C4-2B (cell line): Measurements from ENCODE around the gene CHCHD1.

Source experiments
- ZFX ChIP-seq: fragments of 450-650 bp; IDR thresholded peaks from 2 replicates; pipeline ENCODE4 v1.6.1; 2017
- TF ChIP-seq, protein P1 (sequence below): fragments of 450-650 bp; conservative IDR thresholded peaks from 2 replicates; pipeline ENCODE4 v1.5.1; 2017; ENCODE audit warnings: mild to moderate bottlenecking

DNA sequence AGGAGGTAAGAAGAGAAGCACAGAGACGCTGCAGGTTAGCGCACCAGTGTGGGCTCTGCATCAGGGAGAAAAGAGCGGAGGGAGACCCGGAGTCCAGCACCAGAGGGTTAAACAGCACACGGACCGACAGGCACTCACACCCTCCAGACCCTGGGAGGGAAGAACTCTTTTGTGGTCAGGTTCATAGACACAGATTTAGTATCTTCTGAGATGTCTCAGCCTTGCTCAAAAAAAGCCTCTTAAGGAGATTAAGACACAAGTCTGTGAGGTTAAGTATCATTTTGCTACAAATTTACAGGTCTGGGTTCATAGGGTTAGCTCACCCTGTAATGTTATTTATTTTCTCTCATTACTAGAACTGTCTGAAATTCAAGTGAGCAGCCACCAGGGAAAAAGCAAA lies 46.3 kb downstream of the CHCHD1 start:
- TF ChIP-seq, protein P1, sequence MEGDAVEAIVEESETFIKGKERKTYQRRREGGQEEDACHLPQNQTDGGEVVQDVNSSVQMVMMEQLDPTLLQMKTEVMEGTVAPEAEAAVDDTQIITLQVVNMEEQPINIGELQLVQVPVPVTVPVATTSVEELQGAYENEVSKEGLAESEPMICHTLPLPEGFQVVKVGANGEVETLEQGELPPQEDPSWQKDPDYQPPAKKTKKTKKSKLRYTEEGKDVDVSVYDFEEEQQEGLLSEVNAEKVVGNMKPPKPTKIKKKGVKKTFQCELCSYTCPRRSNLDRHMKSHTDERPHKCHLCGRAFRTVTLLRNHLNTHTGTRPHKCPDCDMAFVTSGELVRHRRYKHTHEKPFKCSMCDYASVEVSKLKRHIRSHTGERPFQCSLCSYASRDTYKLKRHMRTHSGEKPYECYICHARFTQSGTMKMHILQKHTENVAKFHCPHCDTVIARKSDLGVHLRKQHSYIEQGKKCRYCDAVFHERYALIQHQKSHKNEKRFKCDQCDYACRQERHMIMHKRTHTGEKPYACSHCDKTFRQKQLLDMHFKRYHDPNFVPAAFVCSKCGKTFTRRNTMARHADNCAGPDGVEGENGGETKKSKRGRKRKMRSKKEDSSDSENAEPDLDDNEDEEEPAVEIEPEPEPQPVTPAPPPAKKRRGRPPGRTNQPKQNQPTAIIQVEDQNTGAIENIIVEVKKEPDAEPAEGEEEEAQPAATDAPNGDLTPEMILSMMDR = no peak
- no peak for TF ChIP-seq ZFX
